Ectodermal cell (in vitro differentiated cells): ENCODE measurements around the gene CDH4.

Experiments
- H3K27ac ChIP-seq: 2 replicates; pipeline ENCODE4 v1.7.0; 2013; ENCODE audit warnings: mild to moderate bottlenecking, low read depth, low read length; ENCODE audit not compliant: insufficient read depth, poor library complexity, severe bottlenecking
- H3K27me3 ChIP-seq: 2 replicates; pipeline ENCODE4 v1.7.0; 2013; ENCODE audit warnings: mild to moderate bottlenecking, low read length; ENCODE audit not compliant: insufficient read depth, control insufficient read depth, poor library complexity, severe bottlenecking
- H3K36me3 ChIP-seq: one replicate; pipeline ENCODE4 v1.7.0; 2013; ENCODE audit warnings: low read length; ENCODE audit not compliant: control insufficient read depth, insufficient read depth
- H3K4me1 ChIP-seq: one replicate; pipeline ENCODE4 v1.7.0; 2013; ENCODE audit warnings: low read length; ENCODE audit not compliant: control insufficient read depth, insufficient read depth
- H3K4me3 ChIP-seq: 2 replicates; pipeline ENCODE4 v1.7.0; 2013; ENCODE audit warnings: low read depth, low read length, control low read depth; ENCODE audit not compliant: insufficient read depth
- H3K9me3 ChIP-seq: 2 replicates; pipeline ENCODE4 v1.7.0; 2013; ENCODE audit warnings: mild to moderate bottlenecking, low read length, moderate library complexity; ENCODE audit not compliant: control insufficient read depth
- WGBS, 2 experiments: methylation state at CpG; one replicate each; pipeline ENCODE4 v1.1.7; 2013; ENCODE audit warnings: missing lambda C conversion rate in 2 of 2; 5-methylcytosine and 5-hydroxymethylcytosine counted together

Gene CDH4

GRCh38 chr20:61973515-61974356 is 721.7 kb downstream of the CDH4 start:
- H3K9me3 ChIP-seq = no peaks in the 10 kb centered on the region
- WGBS, 2 experiments = 94 to 95% methylated on average over 25 of the region's 25 CpGs
- no peak overlapping the region for H3K27ac ChIP-seq
- peaks cover 6% of the 10 kb centered on the region for H3K4me1 ChIP-seq
- H3K36me3 ChIP-seq = peaks cover 20% of the 10 kb centered on the region
- no peaks in the 10 kb centered on the region for H3K27me3 ChIP-seq
- no peak overlapping the region for H3K4me3 ChIP-seq

- Histone ChIP-seq H3K27ac (no peak overlapping the region), H3K36me3 (peaks cover 20% of the 10 kb centered on the region), H3K27me3 (no peaks in the 10 kb centered on the region), H3K9me3 (no peaks in the 10 kb centered on the region), H3K4me3 (no peak overlapping the region), H3K4me1 (peaks cover 6% of the 10 kb centered on the region)
- 95% methylated on average over 14 of the region's 14 CpGs for WGBS, 2 experiments
These were observed 722.2 kb downstream of the CDH4 start for GRCh38 chr20:61974357-61974665.

- Histone ChIP-seq H3K9me3 (no peaks in the 10 kb centered on the region), H3K36me3 (peaks cover 20% of the 10 kb centered on the region), H3K27ac (no peak overlapping the region), H3K4me3 (no peak overlapping the region), H3K27me3 (no peaks in the 10 kb centered on the region), H3K4me1 (peaks cover 6% of the 10 kb centered on the region)
- WGBS, 2 experiments = 90 to 93% methylated on average over 11 of the region's 11 CpGs
These were observed 723.5 kb downstream of the CDH4 start for GRCh38 chr20:61975407-61976129.

- peaks cover 20% of the 10 kb centered on the region for H3K36me3 ChIP-seq
- H3K9me3 ChIP-seq = no peaks in the 10 kb centered on the region
- H3K4me1 ChIP-seq = peaks cover 6% of the 10 kb centered on the region
- no peaks in the 10 kb centered on the region for H3K27me3 ChIP-seq
- WGBS, 2 experiments = 91 to 92% methylated on average over 9 of the region's 9 CpGs
- H3K4me3 ChIP-seq = no peak overlapping the region
- no peak overlapping the region for H3K27ac ChIP-seq
These were observed 724.2 kb downstream of the CDH4 start for GRCh38 chr20:61976263-61976643.

GRCh38 chr20:61976644-61977418 is 724.8 kb downstream of the CDH4 start:
- Histone ChIP-seq H3K36me3 (peaks cover 20% of the 10 kb centered on the region), H3K9me3 (no peaks in the 10 kb centered on the region), H3K27ac (no peak overlapping the region), H3K4me1 (peaks cover 6% of the 10 kb centered on the region), H3K27me3 (no peaks in the 10 kb centered on the region), H3K4me3 (no peak overlapping the region)
- 94 to 95% methylated on average over 45 of the region's 45 CpGs for WGBS, 2 experiments

GRCh38 chr20:61977419-61977786 is 725.3 kb downstream of the CDH4 start:
- H3K9me3 ChIP-seq = no peaks in the 10 kb centered on the region
- H3K4me1 ChIP-seq = peaks cover 6% of the 10 kb centered on the region
- 83 to 85% methylated on average over 10 of the region's 10 CpGs for WGBS, 2 experiments
- H3K27ac ChIP-seq = no peak overlapping the region
- H3K36me3 ChIP-seq = peaks cover 16% of the 10 kb centered on the region
- no peaks in the 10 kb centered on the region for H3K27me3 ChIP-seq
- no peak overlapping the region for H3K4me3 ChIP-seq

- Histone ChIP-seq H3K27ac (no peak overlapping the region), H3K27me3 (no peaks in the 10 kb centered on the region), H3K36me3 (peaks cover 9% of the 10 kb centered on the region), H3K9me3 (no peaks in the 10 kb centered on the region), H3K4me1 (peaks cover 6% of the 10 kb centered on the region), H3K4me3 (no peak overlapping the region)
- 96% methylated on average over 20 of the region's 20 CpGs for WGBS, 2 experiments
These were observed 726.4 kb downstream of the CDH4 start for GRCh38 chr20:61978491-61978890.

GRCh38 chr20:61979090-61979489 is 727.0 kb downstream of the CDH4 start:
- H3K4me3 ChIP-seq = no peak overlapping the region
- H3K27me3 ChIP-seq = no peaks in the 10 kb centered on the region
- WGBS, 2 experiments = 97 to 98% methylated on average over 12 of the region's 12 CpGs
- H3K36me3 ChIP-seq = peaks cover 4% of the 10 kb centered on the region
- peaks cover 6% of the 10 kb centered on the region for H3K4me1 ChIP-seq
- H3K27ac ChIP-seq = no peak overlapping the region
- no peaks in the 10 kb centered on the region for H3K9me3 ChIP-seq

GRCh38 chr20:61979701-61980635 is 727.9 kb downstream of the CDH4 start:
- 96 to 97% methylated on average over 65 of the region's 65 CpGs for WGBS, 2 experiments
- no peak overlapping the region for H3K4me3 ChIP-seq
- no peak overlapping the region for H3K27ac ChIP-seq
- no peaks in the 10 kb centered on the region for H3K9me3 ChIP-seq
- no peaks in the 10 kb centered on the region for H3K27me3 ChIP-seq
- H3K36me3 ChIP-seq = peaks cover 4% of the 10 kb centered on the region
- H3K4me1 ChIP-seq = peaks cover 6% of the 10 kb centered on the region
